ENCODE results near the gene STAB1.

STAB1 gene

GRCh38 chr3:52473026-52473425 is 22.1 kb upstream of the STAB1 start:
- TF ChIP-seq ZFP3 (CRISPR knock-in tag; IDR thresholded peaks at IDR 0.05), result no peak
- no peak for TF ChIP-seq ZNF70 (CRISPR knock-in tag; IDR thresholded peaks at IDR 0.05)
- no peak for TF ChIP-seq ZNF565 (CRISPR knock-in tag; conservative IDR thresholded peaks at IDR 0.05; ENCODE audit: low read depth)
- no peak for TF ChIP-seq TOX (CRISPR knock-in tag; IDR thresholded peaks at IDR 0.05; ENCODE audit: borderline replicate concordance)
- no peak for TF ChIP-seq POU6F1 (CRISPR knock-in tag; IDR thresholded peaks at IDR 0.05; ENCODE audit: borderline replicate concordance, low read depth)
- no peak for ATAC-seq

- TF ChIP-seq ZFP30 (CRISPR knock-in tag; IDR thresholded peaks at IDR 0.05), result no peak
- no peak for TF ChIP-seq ZC3H10 (CRISPR knock-in tag; IDR thresholded peaks at IDR 0.05)
- ATAC-seq, result no peak
These were observed 17.9 kb upstream of the STAB1 start for GRCh38 chr3:52477076-52477795.

- ATAC-seq, result no peak
- TF ChIP-seq RARB (CRISPR knock-in tag; IDR thresholded peaks at IDR 0.05) (no peak), OSR1 (CRISPR knock-in tag; IDR thresholded peaks at IDR 0.05) (no peak), TCF4 (CRISPR knock-in tag; IDR thresholded peaks at IDR 0.05; ENCODE audit: borderline replicate concordance) (no peak), POU6F1 (CRISPR knock-in tag; IDR thresholded peaks at IDR 0.05; ENCODE audit: borderline replicate concordance, low read depth) (no peak), SNAI2 (CRISPR knock-in tag; IDR thresholded peaks at IDR 0.05) (no peak), ZFP3 (CRISPR knock-in tag; IDR thresholded peaks at IDR 0.05) (no peak)
These were observed 17.4 kb upstream of the STAB1 start for GRCh38 chr3:52477796-52478095.

GRCh38 chr3:52479037-52479876 is 15.9 kb upstream of the STAB1 start:
- TF ChIP-seq TSHZ2 (CRISPR knock-in tag; IDR thresholded peaks at IDR 0.05) (peak; percentile 52; the same call in 1 of the 2 replicates), TCF4 (CRISPR knock-in tag; IDR thresholded peaks at IDR 0.05; ENCODE audit: borderline replicate concordance) (peak; percentile 77; the same call in 1 of the 2 replicates), ARNTL (CRISPR knock-in tag; IDR thresholded peaks at IDR 0.05; ENCODE audit: borderline replicate concordance, low read depth) (no peak)
- no peak for ATAC-seq

- no peak for ATAC-seq
- TF ChIP-seq ARNTL (CRISPR knock-in tag; IDR thresholded peaks at IDR 0.05; ENCODE audit: borderline replicate concordance, low read depth) (no peak), TSHZ2 (CRISPR knock-in tag; IDR thresholded peaks at IDR 0.05) (no peak), ZNF8 (CRISPR knock-in tag; IDR thresholded peaks at IDR 0.05) (no peak), PPARA (CRISPR knock-in tag; IDR thresholded peaks at IDR 0.05; ENCODE audit: borderline replicate concordance) (no peak), ZNF70 (CRISPR knock-in tag; IDR thresholded peaks at IDR 0.05) (no peak), BACH2 (CRISPR knock-in tag; IDR thresholded peaks at IDR 0.05; ENCODE audit: borderline replicate concordance) (no peak), ESRRG (CRISPR knock-in tag; IDR thresholded peaks at IDR 0.05) (no peak), ZFP30 (CRISPR knock-in tag; IDR thresholded peaks at IDR 0.05) (no peak), POU6F1 (CRISPR knock-in tag; IDR thresholded peaks at IDR 0.05; ENCODE audit: borderline replicate concordance, low read depth) (no peak), ISL1 (CRISPR knock-in tag; IDR thresholded peaks at IDR 0.05) (no peak), SNAI2 (CRISPR knock-in tag; IDR thresholded peaks at IDR 0.05) (no peak), TOX (CRISPR knock-in tag; IDR thresholded peaks at IDR 0.05; ENCODE audit: borderline replicate concordance) (no peak), ZC3H10 (CRISPR knock-in tag; IDR thresholded peaks at IDR 0.05) (no peak), CREB5 (CRISPR knock-in tag; IDR thresholded peaks at IDR 0.05; ENCODE audit: low read depth) (no peak)
These were observed 15.1 kb upstream of the STAB1 start for GRCh38 chr3:52479877-52480575.
